Activated CD4-positive, CD25-positive, alpha-beta regulatory T cell (primary cell): ENCODE data around the gene ST6GALNAC3.

Experiments
- DNase-seq, 4 experiments: peaks; one replicate each; lab custom pipeline; 2025; lab: John Stamatoyannopoulos, UW

The ST6GALNAC3 gene

DNA sequence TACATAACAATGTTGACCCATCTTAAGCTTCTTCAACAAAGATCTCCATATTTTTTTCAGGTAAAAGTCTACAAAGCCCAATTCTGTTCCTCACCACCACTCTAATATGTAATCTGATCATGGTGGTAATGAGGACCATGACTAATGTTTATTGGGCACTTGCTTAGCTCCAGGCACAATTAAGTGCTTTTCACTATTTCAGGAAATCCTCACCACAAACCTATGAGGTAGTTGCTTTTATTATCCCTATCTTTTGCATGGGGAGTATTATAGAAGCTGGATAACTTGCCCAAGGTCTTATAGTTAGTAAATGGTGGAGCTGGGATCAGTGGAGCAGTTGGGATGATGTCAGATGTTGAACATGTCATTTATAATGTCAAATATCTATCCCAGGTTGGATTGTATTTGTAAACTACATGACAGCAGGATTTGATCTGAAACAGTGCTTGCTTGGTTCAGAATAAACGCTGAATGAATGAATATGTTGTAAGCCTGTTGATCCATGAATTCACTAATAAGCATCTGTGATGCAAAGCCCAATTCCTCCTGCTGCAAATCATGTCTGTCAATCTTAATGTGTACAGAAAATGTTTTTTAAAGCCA lies 509.4 kb downstream of the ST6GALNAC3 start:
- no peak for DNase-seq

DNA sequence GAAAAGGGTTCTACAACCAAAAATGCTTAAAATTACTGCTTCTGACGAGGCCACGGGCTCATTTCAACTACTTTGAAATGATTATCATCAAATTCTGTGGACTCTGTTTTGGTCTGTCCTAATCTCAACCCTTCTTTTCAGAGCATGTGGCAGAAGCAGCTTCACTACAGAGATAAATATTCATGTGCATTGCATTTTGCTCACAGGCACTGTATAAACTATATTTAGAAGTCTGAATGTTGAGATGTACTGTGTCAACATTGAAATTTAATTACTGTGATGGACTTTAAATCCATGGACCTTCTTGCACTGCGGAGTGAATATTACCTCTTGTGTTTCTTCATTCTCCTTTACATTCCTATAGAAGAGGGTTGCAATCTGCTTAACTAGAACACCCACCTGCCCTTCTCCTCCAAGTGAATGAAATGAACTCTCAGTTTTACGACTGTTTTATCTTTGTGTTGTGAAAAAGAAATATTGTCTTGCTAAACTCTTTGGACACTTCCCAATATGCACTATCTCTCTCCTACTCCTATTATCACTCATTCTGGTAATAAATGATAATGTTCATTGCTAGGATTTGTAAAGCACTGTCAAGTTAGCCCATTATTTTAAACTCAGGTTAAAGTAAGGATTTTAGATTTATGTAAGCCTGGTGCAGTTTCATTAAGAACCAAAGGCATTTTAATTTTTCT lies 511.6 kb downstream of the ST6GALNAC3 start:
- DNase-seq, result no peak

DNA sequence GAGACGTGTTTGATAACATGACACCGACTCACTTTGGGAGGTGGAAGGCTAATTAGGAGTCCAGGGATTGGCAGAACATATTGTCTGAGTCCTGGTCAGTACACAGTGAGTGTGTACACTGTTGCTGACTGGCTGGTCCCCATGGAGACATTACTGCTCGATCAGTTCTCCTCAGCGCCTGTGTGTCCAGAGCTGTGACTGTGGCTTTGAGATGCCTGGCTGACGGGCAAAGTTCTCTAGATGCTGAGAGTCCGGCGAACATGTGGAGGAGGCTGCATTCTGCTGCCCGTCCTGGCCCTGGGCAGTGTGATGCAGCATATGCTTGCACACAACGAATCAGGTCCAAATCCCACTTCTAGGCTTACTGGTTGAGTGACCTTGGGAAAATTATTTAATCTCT lies 512.7 kb downstream of the ST6GALNAC3 start:
- DNase-seq, result no peak

DNA sequence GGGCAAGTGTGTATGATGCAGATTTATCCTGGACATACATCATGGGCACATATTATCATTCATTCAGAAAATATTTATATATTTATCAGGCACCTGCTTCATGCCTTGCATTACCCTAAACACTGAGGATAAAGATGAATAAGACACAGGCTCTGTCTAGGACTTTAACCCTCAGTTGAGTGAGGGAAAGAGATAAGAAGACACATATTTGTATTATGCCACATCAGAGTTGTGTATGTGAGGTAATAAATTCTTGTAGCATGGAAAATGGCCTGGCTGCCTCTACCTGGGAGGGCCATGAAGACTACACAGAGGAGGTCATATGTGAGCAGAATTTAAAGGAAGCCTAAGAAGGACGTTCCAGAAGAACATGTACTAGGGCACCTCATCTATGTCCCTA lies 516.9 kb downstream of the ST6GALNAC3 start:
- no peak for DNase-seq

DNA sequence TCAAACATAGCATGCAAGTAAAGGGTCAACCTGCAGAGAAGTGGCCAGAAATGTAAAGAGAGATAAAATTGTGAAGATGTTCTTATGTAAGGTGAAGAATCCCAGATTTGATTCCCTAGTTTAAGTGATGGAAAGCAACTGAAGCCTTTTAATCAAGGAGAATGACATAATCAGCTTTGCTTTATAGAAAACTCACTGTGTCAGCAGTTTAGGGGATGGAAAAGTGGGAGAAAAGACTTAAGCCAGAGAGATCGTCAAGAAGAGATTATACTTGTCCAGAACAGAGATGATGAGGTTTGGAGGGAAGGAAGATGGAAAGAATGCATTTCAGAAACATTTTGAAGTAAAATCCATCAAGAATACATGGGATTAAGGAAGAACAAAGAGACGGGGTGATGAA lies 517.4 kb downstream of the ST6GALNAC3 start:
- DNase-seq, result no peak

DNA sequence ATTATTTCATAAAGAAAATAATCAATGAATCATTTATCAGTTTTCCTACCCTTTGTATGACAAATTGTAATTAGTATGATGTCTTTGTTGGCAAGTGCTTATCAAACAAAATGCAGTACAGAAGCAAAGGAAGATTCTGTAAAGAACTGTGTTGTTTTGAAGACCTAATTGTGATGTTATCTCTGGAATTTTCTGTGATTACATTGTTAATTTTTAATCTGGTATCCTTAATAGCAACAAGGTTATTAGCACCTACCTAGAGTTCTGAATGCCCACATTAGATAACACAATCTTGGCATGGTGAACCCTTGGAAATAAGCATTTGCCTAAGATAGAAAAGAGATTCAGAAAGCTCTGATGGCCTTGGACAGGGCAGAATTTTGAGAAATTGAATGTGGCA lies 518.6 kb downstream of the ST6GALNAC3 start:
- DNase-seq, result no peak

DNA sequence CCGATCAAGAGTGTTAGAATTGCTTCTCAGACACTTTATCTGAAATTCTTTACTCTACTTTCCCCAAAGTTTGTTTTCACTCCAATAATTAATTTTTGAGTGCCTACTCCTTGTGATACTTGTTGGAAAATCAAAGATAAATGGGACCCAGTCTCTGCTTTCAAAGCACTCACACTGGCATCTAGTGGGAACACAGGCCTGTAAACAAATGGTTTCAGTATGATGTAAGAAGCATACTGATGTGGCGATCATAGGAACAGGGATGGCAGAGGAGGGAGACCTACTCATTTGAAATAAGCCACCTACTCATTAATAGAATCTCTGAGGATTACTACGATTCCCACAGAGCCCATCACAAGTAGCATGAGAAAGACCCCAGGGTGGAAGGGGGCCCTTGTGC lies 519.1 kb downstream of the ST6GALNAC3 start:
- no peak for DNase-seq

DNA sequence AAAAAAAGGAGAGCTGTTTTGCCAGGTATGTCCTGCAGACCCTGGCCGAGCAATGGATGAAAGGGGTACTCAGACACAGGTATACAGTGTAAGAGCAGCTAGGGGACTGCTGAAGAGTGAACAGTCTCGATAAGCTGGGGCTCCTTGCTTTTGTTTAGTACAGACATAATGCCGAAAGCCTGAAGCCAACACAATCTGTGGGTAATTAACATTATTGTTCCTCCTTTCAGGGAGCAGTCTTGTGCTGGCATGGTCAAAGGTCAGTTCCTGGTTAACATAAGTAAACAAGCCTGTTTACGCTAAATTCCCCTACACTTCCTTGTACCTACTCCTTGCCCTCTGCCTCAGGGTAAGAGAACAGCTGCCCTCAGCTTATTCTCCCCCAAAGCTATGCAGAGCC lies 520.5 kb downstream of the ST6GALNAC3 start:
- DNase-seq, result no peak

DNA sequence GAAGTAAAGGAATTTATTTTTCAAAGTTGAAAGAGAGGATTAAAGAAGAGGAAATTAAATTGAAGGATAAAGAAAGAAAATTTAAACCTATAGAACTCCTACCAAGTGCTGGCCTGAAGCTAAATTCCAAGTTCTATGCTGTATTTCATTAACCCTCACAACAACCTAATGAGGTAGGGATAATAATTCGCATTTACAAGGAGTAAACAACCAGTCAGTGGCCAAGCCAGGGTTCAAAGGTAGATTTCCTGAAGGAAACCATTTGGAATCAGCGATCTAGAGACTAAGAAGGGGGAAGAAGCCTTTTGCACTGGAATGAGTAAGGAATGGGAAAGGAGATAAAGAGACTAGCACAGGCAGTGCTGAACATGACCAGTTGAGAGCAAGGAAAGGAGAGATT lies 526.9 kb downstream of the ST6GALNAC3 start:
- no peak for DNase-seq

DNA sequence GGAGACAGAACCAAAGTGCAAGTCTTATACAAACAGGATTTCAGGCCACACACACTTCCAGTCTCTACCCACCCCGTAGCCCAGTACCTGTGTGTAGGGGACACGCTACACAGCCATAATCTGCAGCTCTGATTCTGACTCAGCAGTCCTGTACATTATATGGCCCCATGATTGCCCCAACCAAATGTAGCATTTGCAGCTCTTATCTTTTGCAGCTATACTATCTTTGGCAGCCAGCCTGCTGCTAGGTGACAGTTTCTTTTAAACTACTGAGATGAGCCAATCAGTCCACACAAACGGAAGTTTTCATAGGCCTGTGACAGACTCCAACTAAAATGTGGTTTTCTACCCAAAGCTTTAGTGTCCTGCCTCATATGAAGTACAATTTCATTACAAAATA lies 533.2 kb downstream of the ST6GALNAC3 start:
- DNase-seq, result no peak

DNA sequence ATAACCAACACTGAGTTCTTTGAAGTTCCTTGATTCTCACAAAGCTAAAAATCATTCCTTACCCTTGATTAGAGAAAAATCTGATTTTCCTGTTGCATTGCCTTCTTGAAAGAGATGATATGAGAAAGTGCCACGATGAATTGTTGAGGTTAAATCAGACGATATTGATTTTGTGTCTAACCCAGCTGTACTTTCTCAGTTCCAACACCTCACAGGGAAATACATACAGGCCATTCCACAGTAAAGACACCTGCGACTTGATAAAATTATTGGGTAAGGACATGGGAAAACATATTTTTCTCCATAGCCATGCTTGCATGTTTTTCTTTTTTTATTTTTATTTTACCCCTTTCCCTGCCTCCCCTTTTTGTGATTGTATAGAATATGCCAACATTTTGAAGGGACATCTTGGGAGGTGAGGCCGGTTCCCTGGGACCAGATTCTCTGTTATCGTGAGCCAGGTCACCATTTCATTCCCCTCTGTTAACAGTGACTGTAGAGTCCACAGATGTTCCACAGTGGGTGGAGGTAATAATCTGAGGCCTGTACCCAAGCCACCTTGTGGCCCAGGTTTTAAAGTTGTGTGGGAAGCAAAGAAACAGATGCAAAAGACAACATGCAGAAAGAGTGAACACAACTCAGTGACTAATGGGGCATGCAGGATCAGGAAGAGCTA lies 537.4 kb downstream of the ST6GALNAC3 start:
- DNase-seq, result no peak

DNA sequence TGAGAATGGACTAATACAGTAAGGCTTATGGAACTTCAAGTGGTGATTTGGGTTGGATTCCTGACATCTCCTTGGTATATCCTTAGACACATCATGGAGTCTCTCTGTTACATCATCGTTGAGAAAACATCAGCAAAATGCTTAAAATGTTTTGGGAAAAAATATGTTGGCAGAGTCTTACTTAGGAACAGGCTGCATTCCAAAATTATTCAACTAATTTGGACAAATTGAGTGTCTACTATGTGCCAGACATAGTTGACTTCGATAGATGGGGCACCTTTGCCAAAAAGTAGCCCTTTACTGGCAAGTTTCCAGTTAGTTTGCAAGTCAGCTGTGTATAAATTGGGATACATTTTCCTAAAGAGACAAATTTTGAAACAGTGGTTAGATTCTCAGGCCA lies 539.3 kb downstream of the ST6GALNAC3 start:
- no peak for DNase-seq

DNA sequence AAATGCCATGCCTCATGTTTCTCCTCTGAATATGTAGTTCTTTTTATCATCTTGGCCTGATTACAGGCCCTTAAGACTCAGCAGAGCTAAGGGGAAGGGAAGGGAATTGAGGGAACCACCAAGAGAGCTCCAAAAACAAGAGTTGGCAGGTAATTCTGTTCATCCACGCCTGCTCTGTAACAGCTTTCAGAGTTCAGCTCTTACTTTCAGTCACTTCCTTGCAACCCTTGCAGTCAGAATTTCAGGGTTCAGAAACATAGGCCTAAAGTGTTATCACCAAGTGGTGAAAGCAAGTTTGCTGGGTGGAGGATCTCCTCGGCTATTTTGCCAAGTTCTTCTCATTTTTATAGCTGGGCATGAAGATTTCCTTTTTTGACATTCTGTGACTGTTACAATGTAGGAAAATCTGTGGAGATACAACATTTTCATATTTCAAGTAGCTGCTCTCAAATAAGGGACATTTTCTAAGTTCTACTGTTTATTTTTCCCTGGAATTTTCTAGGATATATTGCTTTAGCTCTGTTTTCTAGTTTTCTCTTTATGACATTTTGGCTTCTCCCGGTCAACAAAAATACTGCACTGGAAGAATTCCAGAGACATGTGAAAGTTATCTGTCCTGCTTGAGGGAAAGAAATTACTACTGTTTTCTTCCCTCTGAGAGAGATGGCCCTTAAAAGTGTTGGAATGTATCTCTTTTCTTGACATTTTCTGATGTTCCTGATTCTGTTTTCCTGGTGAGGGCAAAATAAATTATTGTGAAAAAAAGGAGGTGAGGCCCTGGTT lies 540.9 kb downstream of the ST6GALNAC3 start:
- no peak for DNase-seq

DNA sequence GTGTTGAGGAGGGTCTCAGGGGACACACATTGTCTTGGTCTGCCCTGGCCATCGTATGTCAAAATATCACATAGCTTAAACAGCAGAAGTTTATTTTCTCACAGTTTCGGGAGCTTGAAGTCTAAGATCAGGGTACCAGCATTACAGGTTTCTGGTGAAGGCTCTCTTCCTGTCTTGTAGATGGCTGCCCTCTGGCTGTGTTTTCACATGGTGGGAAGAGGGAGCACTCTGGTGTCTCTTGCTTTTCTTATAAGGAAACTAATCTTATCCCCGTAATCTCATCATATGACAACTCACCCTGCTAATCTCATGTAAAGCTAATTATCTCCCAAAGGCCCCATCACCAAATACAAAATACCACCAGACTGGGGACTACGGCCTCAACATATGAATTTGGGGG lies 545.8 kb downstream of the ST6GALNAC3 start:
- DNase-seq, result no peak

DNA sequence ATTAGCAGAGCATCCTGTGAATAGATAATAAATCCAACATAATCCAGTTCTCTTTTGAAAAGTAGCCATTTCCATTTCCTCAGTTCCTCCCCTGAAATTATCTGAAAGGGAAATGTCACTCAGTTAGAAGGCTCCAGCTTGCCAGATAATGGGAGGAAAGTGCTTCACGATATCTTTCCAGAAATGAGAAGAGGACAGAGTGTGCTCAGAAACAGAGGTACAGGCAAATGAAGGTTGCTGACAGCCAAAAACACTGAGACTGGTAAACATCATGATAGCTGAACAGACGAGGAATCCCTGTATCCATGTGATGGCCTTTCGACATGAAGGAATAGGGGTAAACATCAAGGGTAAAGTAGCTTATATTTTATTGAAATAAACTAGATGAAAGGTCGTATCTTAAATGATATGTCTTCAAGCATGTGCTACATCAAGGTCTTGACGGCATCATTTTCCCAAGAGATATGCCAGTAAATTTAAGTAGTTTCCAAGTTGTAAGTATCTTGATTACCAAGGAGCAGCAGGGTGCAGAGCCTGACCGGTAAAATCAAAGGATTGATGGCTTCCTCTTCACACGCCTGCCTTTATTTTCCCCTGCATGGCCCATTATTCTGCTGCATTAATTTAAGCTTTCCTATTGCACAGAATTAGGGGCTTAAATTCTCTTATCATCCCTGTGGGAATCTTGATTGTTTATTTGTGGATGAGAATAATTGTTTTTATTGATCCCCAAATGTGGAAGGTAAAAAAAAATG lies 548.4 kb downstream of the ST6GALNAC3 start:
- DNase-seq, result no peak

DNA sequence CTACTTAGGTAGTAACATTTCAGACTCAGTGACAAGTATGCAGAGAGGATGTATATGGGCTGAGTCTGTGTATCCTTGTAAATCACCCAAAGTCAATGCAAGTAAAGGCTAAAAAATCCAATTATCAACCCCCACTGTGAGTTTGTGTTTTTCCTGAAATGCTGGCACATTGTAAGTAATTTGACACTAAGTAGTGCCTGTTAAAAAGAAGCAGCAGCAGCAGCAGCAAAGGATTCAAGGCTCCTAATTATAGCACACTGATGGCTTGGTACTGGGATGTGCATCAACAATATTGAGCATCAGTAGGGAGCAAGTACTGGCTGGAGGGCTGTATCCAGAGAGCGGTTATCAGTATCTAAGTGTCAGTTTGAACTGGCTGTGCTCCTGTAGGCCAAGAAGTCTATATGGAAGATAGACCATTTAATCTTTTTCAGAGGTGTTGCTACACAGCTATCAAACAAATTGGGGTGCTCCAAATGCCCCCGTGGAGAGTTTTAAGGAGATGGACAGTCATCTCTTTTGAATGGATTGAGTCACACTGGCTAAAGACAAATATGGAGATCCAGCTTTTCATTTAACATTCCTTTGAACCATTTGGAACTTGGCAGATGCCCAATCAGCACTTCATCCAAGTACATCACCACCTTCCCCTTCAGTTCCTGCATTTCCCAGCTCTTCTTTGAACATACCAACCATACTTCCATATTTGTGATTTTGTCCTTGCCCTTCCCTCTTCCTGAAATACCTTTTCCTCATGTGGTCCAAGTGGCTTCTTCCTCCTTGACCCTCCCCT lies 551.5 kb downstream of the ST6GALNAC3 start:
- DNase-seq, result no peak

DNA sequence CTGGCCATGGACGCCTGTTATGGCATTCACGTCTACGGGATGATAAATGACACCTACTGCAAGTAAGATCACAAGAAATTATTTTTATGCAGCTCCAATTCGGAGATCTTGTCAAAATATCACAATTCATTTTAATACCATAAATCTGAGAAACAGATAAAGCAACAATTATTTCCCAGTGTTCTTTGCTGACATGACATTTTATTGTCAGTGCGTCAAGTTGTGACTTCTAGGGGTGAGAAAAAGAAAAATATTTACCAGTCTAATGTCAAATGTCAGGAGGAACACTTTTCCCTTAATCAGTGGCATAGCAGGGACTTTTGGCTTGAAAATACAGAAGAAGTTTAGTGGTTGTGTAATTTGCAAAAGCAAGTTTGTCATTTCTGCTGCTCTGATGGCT lies 553.0 kb downstream of the ST6GALNAC3 start:
- no peak for DNase-seq

DNA sequence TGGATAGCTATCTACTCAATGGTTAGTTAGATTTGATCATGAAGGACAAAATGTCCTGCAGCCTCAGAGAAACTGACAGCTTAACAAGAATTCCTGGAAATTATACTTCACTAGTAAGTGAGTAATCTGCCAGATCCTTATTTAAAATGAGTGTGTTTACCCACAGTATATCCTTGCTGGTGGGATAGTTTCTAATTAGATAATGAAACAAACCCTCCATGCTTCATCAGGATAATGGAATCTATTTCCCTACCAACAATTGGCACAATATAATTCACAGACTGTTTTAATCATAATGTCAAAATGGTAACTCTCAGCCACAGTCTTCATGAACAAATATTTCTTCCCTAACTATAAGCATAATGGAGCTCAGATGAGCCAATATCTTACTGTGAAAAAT lies 553.4 kb downstream of the ST6GALNAC3 start:
- no peak for DNase-seq

DNA sequence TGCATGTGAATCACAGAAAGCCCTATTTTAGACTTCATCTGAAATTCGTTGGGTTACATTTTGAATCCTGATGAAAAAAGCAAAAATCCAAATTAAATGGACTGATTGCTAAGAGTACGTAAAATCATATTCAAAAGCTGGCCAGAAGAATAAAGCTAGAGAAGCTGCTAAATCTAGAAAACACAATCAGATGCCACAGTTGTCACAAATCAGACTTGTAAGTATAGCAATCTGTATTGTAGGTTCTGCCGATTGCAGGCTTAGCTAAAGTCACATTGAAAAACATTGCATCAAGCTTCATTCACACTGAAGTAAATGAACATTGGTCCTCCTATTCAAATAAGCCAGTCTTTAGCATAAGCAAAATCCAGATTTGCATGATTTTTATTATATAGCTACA lies 557.6 kb downstream of the ST6GALNAC3 start:
- no peak for DNase-seq

DNA sequence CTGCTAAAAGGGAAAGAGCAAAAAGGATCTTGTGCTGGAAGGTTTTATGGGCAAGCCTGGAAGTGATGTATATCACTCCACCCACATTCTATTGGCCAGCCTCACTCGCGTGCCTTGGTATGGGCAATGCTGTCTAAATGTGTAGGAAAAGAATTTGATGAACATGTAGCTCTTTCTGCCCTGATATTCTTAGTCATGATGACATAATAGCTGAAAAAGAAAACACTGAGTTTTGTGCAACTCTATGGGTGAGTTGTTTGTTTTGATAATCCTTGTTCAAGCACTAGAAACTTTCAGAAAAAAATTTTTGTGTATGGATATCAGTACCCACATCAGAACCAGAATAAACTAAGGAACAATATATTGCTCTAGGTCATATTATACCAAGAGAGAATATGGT lies 561.2 kb downstream of the ST6GALNAC3 start:
- no peak for DNase-seq

DNA sequence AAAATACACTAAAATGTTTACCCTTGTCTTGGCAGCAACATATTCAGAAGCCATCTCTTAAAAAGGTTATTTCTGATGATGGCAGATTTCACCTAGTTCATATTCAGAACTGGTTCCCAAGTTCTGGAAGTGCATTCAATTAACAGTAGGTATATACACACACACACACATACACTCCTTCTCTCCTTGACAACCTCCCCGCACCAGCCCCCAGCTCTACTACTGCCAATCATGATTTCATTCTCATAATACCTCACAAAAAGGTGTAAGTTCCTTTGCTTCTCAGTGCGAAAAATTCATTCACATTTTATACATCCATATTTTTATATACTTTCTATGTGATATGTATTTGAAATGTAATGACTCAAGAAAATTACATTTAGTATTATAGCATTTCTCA lies 564.6 kb downstream of the ST6GALNAC3 start:
- DNase-seq, result no peak
